GM10266 (cell line): ENCODE data around the gene SPEN.
A peak's percentile ranks its signal among the peaks of the same experiment; 100 is the strongest.

ENCODE experiments used
- DNase-seq: peaks from one replicate; pipeline ENCODE4 v3.0.0; 2012; ENCODE audit errors: extremely low spot score
- TF ChIP-seq, protein P1 (sequence below): IDR thresholded peaks from 2 replicates; pipeline ENCODE4 v1.5.1; 2012; ENCODE audit warnings: mild to moderate bottlenecking, low read depth; ENCODE audit not compliant: control insufficient read depth, insufficient read depth; ENCODE audit errors: missing control alignments

SPEN gene

DNA sequence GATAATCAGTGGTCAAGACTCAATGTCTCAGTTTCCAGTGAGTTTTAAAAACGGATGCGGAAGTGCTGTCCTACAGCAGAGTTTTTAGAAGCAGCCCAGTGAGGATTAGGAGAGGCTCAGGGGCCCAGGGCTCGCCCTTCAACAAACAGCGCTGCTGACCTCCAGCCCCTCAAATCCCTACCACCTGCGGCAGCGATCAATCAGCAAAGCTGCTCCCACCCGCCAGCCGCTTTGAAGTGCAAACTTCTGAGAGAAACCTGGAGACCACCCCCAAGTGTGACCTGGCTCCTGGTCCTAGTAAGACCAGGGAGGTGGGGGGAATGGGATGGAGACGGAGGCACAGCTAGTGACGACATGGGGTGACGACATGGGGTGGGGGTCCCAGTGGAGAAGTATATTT, 114.0 kb downstream of the SPEN start:
- TF ChIP-seq, protein P1, sequence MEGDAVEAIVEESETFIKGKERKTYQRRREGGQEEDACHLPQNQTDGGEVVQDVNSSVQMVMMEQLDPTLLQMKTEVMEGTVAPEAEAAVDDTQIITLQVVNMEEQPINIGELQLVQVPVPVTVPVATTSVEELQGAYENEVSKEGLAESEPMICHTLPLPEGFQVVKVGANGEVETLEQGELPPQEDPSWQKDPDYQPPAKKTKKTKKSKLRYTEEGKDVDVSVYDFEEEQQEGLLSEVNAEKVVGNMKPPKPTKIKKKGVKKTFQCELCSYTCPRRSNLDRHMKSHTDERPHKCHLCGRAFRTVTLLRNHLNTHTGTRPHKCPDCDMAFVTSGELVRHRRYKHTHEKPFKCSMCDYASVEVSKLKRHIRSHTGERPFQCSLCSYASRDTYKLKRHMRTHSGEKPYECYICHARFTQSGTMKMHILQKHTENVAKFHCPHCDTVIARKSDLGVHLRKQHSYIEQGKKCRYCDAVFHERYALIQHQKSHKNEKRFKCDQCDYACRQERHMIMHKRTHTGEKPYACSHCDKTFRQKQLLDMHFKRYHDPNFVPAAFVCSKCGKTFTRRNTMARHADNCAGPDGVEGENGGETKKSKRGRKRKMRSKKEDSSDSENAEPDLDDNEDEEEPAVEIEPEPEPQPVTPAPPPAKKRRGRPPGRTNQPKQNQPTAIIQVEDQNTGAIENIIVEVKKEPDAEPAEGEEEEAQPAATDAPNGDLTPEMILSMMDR: no peak
- DNase-seq: no peak

DNA sequence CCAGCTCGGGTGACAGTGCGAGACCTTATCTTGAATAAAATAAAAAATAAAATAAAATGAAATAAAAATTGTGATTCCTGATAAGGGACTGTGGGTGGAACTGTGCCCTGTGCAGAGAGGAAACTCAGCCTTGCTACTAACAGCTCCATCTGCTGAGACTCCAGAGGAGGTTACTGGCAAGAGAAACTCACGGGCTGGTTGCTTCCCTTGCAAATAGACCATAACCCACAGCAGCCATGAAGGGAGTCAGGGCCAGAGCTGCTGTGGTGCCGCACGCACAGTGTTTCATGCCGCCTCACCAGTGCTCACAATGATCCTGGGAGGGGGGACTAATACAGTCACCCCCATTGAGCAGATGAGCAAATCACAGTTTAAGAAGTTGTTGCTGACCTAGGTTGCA, 114.7 kb downstream of the SPEN start:
- no peak for DNase-seq
- TF ChIP-seq, protein P1: no peak

DNA sequence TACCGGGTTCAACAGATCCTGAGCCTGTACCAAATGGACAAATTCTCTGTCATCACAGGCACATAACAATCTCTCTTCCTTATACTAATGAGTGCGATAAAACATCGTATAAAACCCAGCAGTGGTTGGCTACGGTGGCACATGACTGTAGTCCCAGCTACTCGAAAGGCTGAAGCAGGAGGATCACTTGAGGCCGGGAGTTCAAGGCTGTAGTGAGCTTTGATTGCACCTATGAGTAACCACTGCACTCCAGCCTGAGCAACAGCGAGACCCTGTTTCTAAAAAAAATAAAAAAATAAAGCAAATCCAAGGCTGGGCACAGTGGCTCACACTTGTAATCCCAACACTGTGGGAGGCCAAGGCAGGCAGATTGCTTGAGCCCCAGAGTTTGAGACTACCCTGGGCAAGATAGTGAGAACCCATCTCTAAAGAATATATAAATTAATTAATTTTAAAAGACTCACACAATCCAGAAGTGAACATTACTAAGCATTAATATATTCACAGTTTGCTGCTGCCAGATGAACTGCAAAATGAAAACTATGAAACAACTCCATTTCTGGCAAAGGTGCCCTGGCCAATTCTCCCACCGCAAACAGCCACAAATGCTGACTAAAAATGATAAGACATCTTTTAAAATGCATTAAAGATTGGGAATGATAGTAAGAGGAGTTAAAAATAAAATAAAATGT, 115.3 kb downstream of the SPEN start:
- TF ChIP-seq, protein P1: no peak
- no peak for DNase-seq

DNA sequence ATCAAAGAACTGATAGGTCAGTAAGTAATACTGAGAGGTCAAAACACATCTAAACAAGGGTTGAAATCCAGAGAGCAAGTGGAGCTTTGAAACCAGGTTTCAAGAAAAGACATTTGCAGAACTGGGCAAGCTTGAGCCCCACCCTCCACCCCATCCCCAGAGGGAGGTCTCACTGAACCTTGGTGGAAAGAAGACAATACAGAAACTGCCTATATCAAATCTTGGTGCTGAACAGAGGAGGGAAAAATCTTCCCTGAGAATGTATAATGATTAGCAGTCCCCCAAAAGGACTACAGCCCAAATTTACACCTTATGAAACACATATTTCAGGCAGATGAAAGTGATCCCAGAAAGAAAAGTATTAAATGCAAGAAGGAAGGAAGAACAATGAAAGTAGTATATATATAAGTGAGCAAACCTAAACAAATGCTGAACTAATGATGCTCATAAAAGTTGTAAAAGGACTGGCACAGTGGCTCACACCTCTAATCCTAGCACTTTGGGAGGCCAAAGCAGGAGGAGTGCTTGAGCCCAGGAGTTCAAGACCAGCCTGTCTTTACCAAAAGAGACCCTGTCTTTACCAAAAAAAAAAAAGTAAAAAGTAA, 116.0 kb downstream of the SPEN start:
- DNase-seq: no peak
- TF ChIP-seq, protein P1: no peak

DNA sequence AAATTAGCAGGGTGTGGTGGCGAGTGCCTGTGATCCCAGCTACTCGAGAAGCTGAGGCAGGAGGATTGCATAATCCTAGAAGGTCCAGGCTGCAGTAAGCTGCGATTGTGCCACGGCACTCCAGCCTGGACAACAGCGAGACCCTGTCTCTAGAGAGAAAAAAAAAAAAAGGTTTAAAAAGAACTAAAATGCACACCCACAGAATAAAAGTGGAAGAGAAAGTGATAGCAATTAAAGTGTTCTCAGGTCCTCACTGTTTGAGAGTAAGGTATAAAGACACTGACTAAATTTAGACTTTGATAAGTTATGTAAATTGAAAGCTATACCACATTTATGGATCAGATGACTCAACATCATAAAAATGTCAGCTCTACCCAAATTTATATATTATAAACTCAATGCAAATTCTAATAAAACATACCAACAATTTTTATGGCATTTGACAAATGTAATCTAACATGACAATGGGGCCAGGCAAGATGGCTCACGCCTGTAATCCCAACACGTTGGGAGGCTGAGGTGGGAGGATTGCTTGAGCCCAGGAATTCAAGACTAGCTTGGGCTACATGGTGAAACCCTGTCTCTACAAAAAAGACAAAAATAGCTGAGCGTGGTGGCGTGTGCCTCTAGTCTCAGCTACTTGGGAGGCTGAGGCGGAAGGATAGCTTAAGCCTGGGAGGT, 116.6 kb downstream of the SPEN start:
- peak; percentile 71 for DNase-seq
- TF ChIP-seq, protein P1: no peak

DNA sequence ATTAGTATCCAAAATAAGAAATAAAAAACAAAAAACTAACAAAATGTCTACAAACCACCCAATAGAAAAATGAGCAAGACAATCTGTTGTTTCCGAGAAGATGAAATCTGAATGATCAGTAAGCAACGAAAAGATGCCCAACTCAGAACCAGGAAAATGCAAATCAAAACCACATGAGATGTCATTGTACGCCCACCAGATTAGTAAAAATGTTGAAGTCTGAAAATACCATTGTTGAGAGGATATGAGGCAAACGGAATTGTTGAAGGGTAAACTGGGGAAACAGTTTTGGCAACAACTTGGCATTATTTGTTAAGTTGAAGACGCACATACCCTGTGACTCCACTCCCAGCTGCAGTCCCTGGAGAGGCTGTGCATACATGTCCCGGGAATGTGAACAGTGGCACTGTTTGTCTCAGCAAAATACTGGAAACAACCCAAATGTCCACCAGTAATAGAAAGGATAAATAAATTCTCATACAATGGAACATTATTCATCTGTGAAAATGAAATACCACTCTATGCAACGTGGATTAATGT, 117.8 kb downstream of the SPEN start:
- TF ChIP-seq, protein P1: no peak
- no peak for DNase-seq
